Renal cortical epithelial cell (primary cell): ENCODE data around the gene EDC4. TPM values are rescaled to one million over a fixed set of nuclear protein-coding genes. Genes with fewer than 3 reads are reported as not detected.
"Not testable (repeated sequence)": the region's sequence is repeated elsewhere in the genome, so short reads cannot be mapped to it uniquely, and the experiment has no call there.

Source experiments
- DNase-seq: peaks from one replicate; pipeline ENCODE4 v3.0.0-alpha.2; 2011; ENCODE audit warnings: low read depth
- total RNA-seq: library from RNA; depleted of rRNA; stranded (reverse); fragments of >200 nt; gene quantifications from 2 replicates; pipeline ENCODE4 v1.2.3, GENCODE V29; 2014

Gene EDC4
- total RNA-seq, 1 donor from 2014 or later: 62.9 TPM

GRCh38 chr16:67848118-67848517 lies 24.7 kb upstream of the EDC4 start:
- DNase-seq: no peak

- DNase-seq: no peak
These were observed 19.2 kb upstream of the EDC4 start for GRCh38 chr16:67853670-67854069.

- DNase-seq: no peak
These were observed 17.1 kb upstream of the EDC4 start for GRCh38 chr16:67855789-67856188.

GRCh38 chr16:67856927-67857546 lies 15.8 kb upstream of the EDC4 start:
- DNase-seq: no peak

GRCh38 chr16:67857547-67858233 lies 15.2 kb upstream of the EDC4 start:
- peak; percentile 99 for DNase-seq

GRCh38 chr16:67858500-67858899 lies 14.4 kb upstream of the EDC4 start:
- DNase-seq: no peak

GRCh38 chr16:67860589-67861398 lies 12.1 kb upstream of the EDC4 start:
- no peak for DNase-seq

GRCh38 chr16:67861877-67862276 lies 11.0 kb upstream of the EDC4 start:
- no peak for DNase-seq

GRCh38 chr16:67862623-67863583 lies 9.9 kb upstream of the EDC4 start:
- DNase-seq: peak; percentile 72

GRCh38 chr16:67864044-67864443 lies 8.8 kb upstream of the EDC4 start:
- DNase-seq: not testable (repeated sequence)

GRCh38 chr16:67864594-67864993 lies 8.3 kb upstream of the EDC4 start:
- DNase-seq: no peak

- DNase-seq: peak; percentile 51
These were observed 7.5 kb upstream of the EDC4 start for GRCh38 chr16:67865318-67865717.

GRCh38 chr16:67868290-67868689 lies 4.6 kb upstream of the EDC4 start:
- DNase-seq: no peak

GRCh38 chr16:67869653-67870052 lies 3.2 kb upstream of the EDC4 start:
- DNase-seq: no peak

- DNase-seq: no peak
These were observed 1.6 kb upstream of the EDC4 start for GRCh38 chr16:67871256-67871655.

GRCh38 chr16:67872131-67872630 lies 671 bp upstream of the EDC4 start:
- DNase-seq: no peak

- no peak for DNase-seq
These were observed 851 bp downstream of the EDC4 start for GRCh38 chr16:67873435-67874370.

- DNase-seq: no peak
These were observed 1.5 kb downstream of the EDC4 start for GRCh38 chr16:67874372-67874771.

- DNase-seq: no peak
These were observed 4.2 kb downstream of the EDC4 start for GRCh38 chr16:67877064-67877463.

- no peak for DNase-seq
These were observed 5.4 kb downstream of the EDC4 start for GRCh38 chr16:67878232-67878631.
